Medulla oblongata (tissue), 1 donor: ENCODE data around the gene SLC10A6.

Experiments used
- DNase-seq: peaks from one replicate; pipeline ENCODE4 v3.0.0-alpha.2; 2015; ENCODE audit errors: extremely low spot score

The SLC10A6 gene

GRCh38 chr4:86778175-86778574 lies 71.0 kb downstream of the SLC10A6 start:
- DNase-seq = no peak

DNA sequence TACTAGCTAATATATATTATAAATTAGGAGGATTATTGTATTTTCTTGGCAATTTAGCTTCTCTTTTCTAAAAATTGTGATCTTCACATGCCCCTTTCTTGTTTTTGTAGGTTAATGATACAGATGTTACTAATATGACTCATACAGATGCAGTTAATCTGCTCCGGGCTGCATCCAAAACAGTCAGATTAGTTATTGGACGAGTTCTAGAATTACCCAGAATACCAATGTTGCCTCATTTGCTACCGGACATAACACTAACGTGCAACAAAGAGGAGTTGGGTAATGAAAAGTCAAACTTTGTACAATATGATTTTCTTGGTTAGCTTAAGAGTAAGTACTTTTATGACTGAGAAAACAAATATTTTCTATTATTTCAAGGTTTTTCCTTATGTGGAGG lies 74.1 kb downstream of the SLC10A6 start:
- no peak for DNase-seq
